GM12873 (cell line): ENCODE results near the gene WNT5A.
A peak's percentile ranks its signal among the peaks of the same experiment; 100 is the strongest.

ENCODE experiments used
- CTCF ChIP-seq: IDR thresholded peaks from 2 replicates; pipeline ENCODE4 v1.5.1; 2012; ENCODE audit warnings: low read depth, mild to moderate bottlenecking, moderate library complexity, low read length, control low read depth; ENCODE audit not compliant: insufficient read depth; ENCODE audit errors: missing control alignments

WNT5A gene

GRCh38 chr3:55442861-55443260 is 44.2 kb downstream of the WNT5A start:
- TF ChIP-seq CTCF = no peak

GRCh38 chr3:55441499-55441898 is 45.6 kb downstream of the WNT5A start:
- no peak for TF ChIP-seq CTCF

- no peak for TF ChIP-seq CTCF
Observed at GRCh38 chr3:55440104-55440708, 46.9 kb downstream of the WNT5A start.

GRCh38 chr3:55439657-55440056 is 47.4 kb downstream of the WNT5A start:
- no peak for TF ChIP-seq CTCF

- TF ChIP-seq CTCF = no peak
Observed at GRCh38 chr3:55436644-55437043, 50.5 kb downstream of the WNT5A start.

- TF ChIP-seq CTCF = no peak
Observed at GRCh38 chr3:55435491-55435890, 51.6 kb downstream of the WNT5A start.

GRCh38 chr3:55434789-55435188 is 52.3 kb downstream of the WNT5A start:
- TF ChIP-seq CTCF = peak; percentile 81

- no peak for TF ChIP-seq CTCF
Observed at GRCh38 chr3:55431041-55431440, 56.1 kb downstream of the WNT5A start.
